HepG2 (cell line): ENCODE measurements around the gene SAMD10. TPM values are rescaled to one million over a fixed set of nuclear protein-coding genes. Genes with fewer than 3 reads are reported as not detected.

Experiments
- ARNT ChIP-seq: fragments of 450-650 bp; IDR thresholded peaks from 2 replicates; pipeline ENCODE4 v1.6.1; 2017
- ATF5 ChIP-seq: sonication (generic); formaldehyde crosslinking; IDR thresholded peaks from 2 replicates; pipeline ENCODE4 v1.4.0; 2020; ENCODE audit warnings: mild to moderate bottlenecking, low read depth, missing genetic modification reagents
- BHLHE40 ChIP-seq: IDR thresholded peaks from 2 replicates; pipeline ENCODE4 v1.6.1; 2011; ENCODE audit warnings: low read length, improper control_type of control experiment
- DDIT3 ChIP-seq: sonication (generic); formaldehyde crosslinking; IDR thresholded peaks from 2 replicates; pipeline ENCODE4 v1.4.0; 2020; ENCODE audit warnings: mild to moderate bottlenecking, missing genetic modification reagents
- GLI4 ChIP-seq: sonication (generic); formaldehyde crosslinking; IDR thresholded peaks from 2 replicates; pipeline ENCODE4 v1.5.1; 2020; ENCODE audit warnings: missing genetic modification reagents, mild to moderate bottlenecking, moderate library complexity, borderline replicate concordance
- KLF16 ChIP-seq, 2 experiments: sonication (generic) in 1 of 2; formaldehyde crosslinking in 1 of 2; IDR thresholded peaks; 2 replicates each; pipeline versions ENCODE4 v1.6.1 to v1.8.0; 2016 to 2023; ENCODE audit warnings: missing genetic modification reagents in 2 of 2, missing compliant biosample characterization in 1 of 2
- MIER2 ChIP-seq: IDR thresholded peaks from 2 replicates; pipeline ENCODE4 v1.6.1; 2016; ENCODE audit warnings: missing biosample characterization, missing genetic modification reagents
- RFXANK ChIP-seq: IDR thresholded peaks from 2 replicates; pipeline ENCODE4 v1.6.1; 2016
- SOX6 ChIP-seq, 2 experiments: fragments of 450-650 bp in 1 of 2; sonication (generic) in 1 of 2; formaldehyde crosslinking in 1 of 2; IDR thresholded peaks; 2 replicates each; pipeline versions ENCODE4 v1.4.0 to v1.6.1; 2017 to 2020; ENCODE audit warnings: antibody characterized with exemption in 1 of 2, mild to moderate bottlenecking in 1 of 2, missing genetic modification reagents in 1 of 2
- SP1 ChIP-seq, 2 experiments: fragments of 450-650 bp in 1 of 2; sonication (generic) in 1 of 2; formaldehyde crosslinking in 1 of 2; IDR thresholded peaks; 2 replicates each; pipeline versions ENCODE4 v1.4.0 to v1.6.1; 2016 to 2020; ENCODE audit warnings: missing genetic modification reagents in 1 of 2
- SRSF4 ChIP-seq: fragments of 200-400 bp; formaldehyde crosslinking; IDR thresholded peaks from one replicate; pipeline ENCODE4 v1.6.1; 2018; ENCODE audit warnings: mild to moderate bottlenecking, low read depth, low read length, moderate library complexity; ENCODE audit not compliant: poor library complexity, severe bottlenecking
- TIGD3 ChIP-seq: sonication (generic); formaldehyde crosslinking; IDR thresholded peaks from 2 replicates; pipeline ENCODE4 v1.5.1; 2020; ENCODE audit warnings: mild to moderate bottlenecking, missing genetic modification reagents, borderline replicate concordance
- TSC22D2 ChIP-seq: sonication (generic); formaldehyde crosslinking; IDR thresholded peaks from 2 replicates; pipeline ENCODE4 v1.5.1; 2020; ENCODE audit warnings: missing genetic modification reagents, mild to moderate bottlenecking, borderline replicate concordance
- ZKSCAN1 ChIP-seq: fragments of 150-350 bp; IDR thresholded peaks from 2 replicates; pipeline ENCODE4 v1.6.1; 2014; ENCODE audit warnings: low read length
- ZNF124 ChIP-seq: sonication (generic); formaldehyde crosslinking; IDR thresholded peaks from 2 replicates; pipeline ENCODE4 v1.4.0; 2020; ENCODE audit warnings: missing genetic modification reagents
- ZNF547 ChIP-seq: sonication (generic); formaldehyde crosslinking; IDR thresholded peaks from 2 replicates; pipeline ENCODE4 v1.5.1; 2020; ENCODE audit warnings: mild to moderate bottlenecking, missing genetic modification reagents
- ZNF556 ChIP-seq: sonication (generic); formaldehyde crosslinking; IDR thresholded peaks from 2 replicates; pipeline ENCODE4 v1.4.0; 2020; ENCODE audit warnings: mild to moderate bottlenecking, missing genetic modification reagents, borderline replicate concordance
- ZNF557 ChIP-seq: sonication (generic); formaldehyde crosslinking; IDR thresholded peaks from 2 replicates; pipeline ENCODE4 v1.4.0; 2020; ENCODE audit warnings: missing genetic modification reagents
- ZNF558 ChIP-seq: sonication (generic); formaldehyde crosslinking; IDR thresholded peaks from 2 replicates; pipeline ENCODE4 v1.9.0; 2022; ENCODE audit warnings: mild to moderate bottlenecking, missing genetic modification reagents, borderline replicate concordance
- ZNF615 ChIP-seq: sonication (generic); formaldehyde crosslinking; IDR thresholded peaks from 2 replicates; pipeline ENCODE4 v1.5.0; 2020; ENCODE audit warnings: mild to moderate bottlenecking, missing genetic modification reagents, borderline replicate concordance
- ZNF703 ChIP-seq: sonication (generic); formaldehyde crosslinking; IDR thresholded peaks from 2 replicates; pipeline ENCODE4 v1.5.1; 2020; ENCODE audit warnings: missing genetic modification reagents, mild to moderate bottlenecking, moderate library complexity, borderline replicate concordance
- ZNF704 ChIP-seq: sonication (generic); formaldehyde crosslinking; IDR thresholded peaks from 2 replicates; pipeline ENCODE4 v1.8.1; 2023; ENCODE audit warnings: mild to moderate bottlenecking, inconsistent platforms, moderate library complexity, missing genetic modification reagents, borderline replicate concordance
- ZNF780A ChIP-seq: sonication (generic); formaldehyde crosslinking; IDR thresholded peaks from 2 replicates; pipeline ENCODE4 v1.8.0; 2022; ENCODE audit warnings: mild to moderate bottlenecking, missing genetic modification reagents, moderate library complexity
- ZUFSP ChIP-seq: sonication (generic); formaldehyde crosslinking; IDR thresholded peaks from 2 replicates; pipeline ENCODE4 v1.9.0; 2021; ENCODE audit warnings: missing genetic modification reagents, mild to moderate bottlenecking, borderline replicate concordance
- polyA plus RNA-seq, 8 experiments: library from polyadenylated mRNA; depleted of rRNA in 3 of 8; stranded (reverse) in 7 of 8; unstranded in 1 of 8; fragments of >200 nt; fragmentation: Illumina TruSeq in 4 of 8; extraction: Trizol in 4 of 8; gene quantifications; 2 replicates each; pipeline versions ENCODE4 v1.2.1 to v1.2.3, GENCODE V29; 2011 to 2016; ENCODE audit warnings: low read depth in 4 of 8, missing spikeins in 1 of 8, mixed read lengths in 1 of 8; ENCODE audit not compliant: insufficient read depth in 1 of 8
- total RNA-seq, 5 experiments: library from RNA; depleted of rRNA; stranded (reverse); fragments of >200 nt; fragmentation: Illumina TruSeq; extraction: Trizol; gene quantifications; 2 replicates each; pipeline ENCODE4 v1.2.3, GENCODE V29; 2016; ENCODE audit warnings: low read depth in 1 of 5

The SAMD10 gene
- total and polyA plus RNA-seq, 2 of the 13 experiments (the other 11 are each of a cell fraction or from before 2014, with no cell fraction given), result 6.1 to 11.0 TPM

GRCh38 chr20:63957004-63957689 is 22.3 kb downstream of the SAMD10 start (continued):
- TF ChIP-seq ZNF780A (CRISPR knock-in tag) (no peak), TSC22D2 (CRISPR knock-in tag) (peak; percentile 95; the same call in 1 of the 2 replicates), MIER2 (CRISPR knock-in tag) (peak; percentile 71; the same call in 1 of the 2 replicates), TIGD3 (CRISPR knock-in tag) (0 out of 2 replicates have a peak, but pooled peaks have one; percentile 61), SP1 (IDR thresholded peaks at IDR 0.05) (no peak), SP1 (CRISPR knock-in tag; IDR thresholded peaks at IDR 0.05) (peak; percentile 78; the same call in 1 of the 2 replicates), ZUFSP (CRISPR knock-in tag) (no peak), ZNF557 (peak; percentile 88; the same call in 1 of the 2 replicates), KLF16 (CRISPR knock-in tag; IDR thresholded peaks at IDR 0.05) (peak in 1 of 2 experiments; percentile 88; a peak in 2 of 4 replicates), ATF5 (CRISPR knock-in tag) (no peak), SOX6 (IDR thresholded peaks at IDR 0.05) (no peak), SOX6 (CRISPR knock-in tag; IDR thresholded peaks at IDR 0.05) (no peak), BHLHE40 (peak; percentile 4; the same call in 1 of the 2 replicates), GLI4 (CRISPR knock-in tag) (peak; percentile 95), ZKSCAN1 (no peak), RFXANK (CRISPR knock-in tag) (no peak), ZNF547 (CRISPR knock-in tag) (peak; percentile 76), DDIT3 (no peak), ZNF703 (no peak), ZNF558 (no peak), ZNF124 (CRISPR knock-in tag) (peak; percentile 61; the same call in 1 of the 2 replicates), ARNT (no peak), ZNF556 (CRISPR knock-in tag) (no peak; the same call in 1 of the 2 replicates), ZNF704 (no peak; the same call in 1 of the 2 replicates), ZNF615 (CRISPR knock-in tag) (no peak; the same call in 1 of the 2 replicates), SRSF4 (peak; percentile 72)
